HCT116 (cell line): ENCODE results near the gene PSORS1C2. TPM values are rescaled to one million over a fixed set of nuclear protein-coding genes. Genes with fewer than 3 reads are reported as not detected.
A peak's percentile ranks its signal among the peaks of the same experiment; 100 is the strongest.

ENCODE experiments used
- ATAC-seq: fragments of 200-7000 bp; cut with Tn5 transposase; 2 replicates; pipeline ENCODE4 v1.9.1; 2020; ENCODE audit warnings: mild to moderate bottlenecking, moderate library complexity
- BruUV-seq: library from RNA; stranded (reverse); fragments of 400-500 nt; replicated peaks from 2 replicates; lab custom pipeline; 2021; lab: Mats Ljungman, UMichigan
- CTCF ChIA-PET: fragments of 300-600 bp; sonication (Branson Sonifier 250); formaldehyde crosslinking; loops from one replicate; lab custom pipeline; 2021; ENCODE audit warnings: antibody characterized with exemption; lab: Charles Lee
- POLR2A ChIA-PET: fragments of 300-600, 350-600 bp; sonication (Branson Sonifier 250); formaldehyde crosslinking; loops from one replicate; lab custom pipeline; 2021; ENCODE audit warnings: antibody characterized with exemption; lab: Charles Lee
- RAD21 ChIA-PET, 2 experiments: fragments of 300-600 bp; sonication (Branson Sonifier 250); formaldehyde crosslinking; loops; one replicate each; lab custom pipeline; 2023; ENCODE audit warnings: low total read pairs in 2 of 2; ENCODE audit not compliant: uncharacterized antibody in 2 of 2, unreplicated experiment in 2 of 2, low non-redundant PET in 1 of 2; lab: Charles Lee
- DNase-seq: peaks from one replicate; pipeline ENCODE4 v3.0.0-alpha.2; 2010; ENCODE audit warnings: low read depth, low spot score
- H2AFZ ChIP-seq: fragments of 200-600 bp; shearing (Covaris generic), sonication (generic); 2 replicates; pipeline ENCODE4 v1.6.1; 2017; ENCODE audit warnings: low read depth, mixed run types, mixed read lengths, antibody characterized with exemption, low read length; ENCODE audit not compliant: poor library complexity, severe bottlenecking
- H3K27ac ChIP-seq: 2 replicates; pipeline ENCODE4 v1.5.1; 2012; ENCODE audit warnings: low read depth, low read length
- H3K27me3 ChIP-seq: fragments of 200-600 bp; sonication (generic); 2 replicates; pipeline ENCODE4 v1.6.1; 2016; ENCODE audit warnings: mixed run types, low read length, mixed read lengths; ENCODE audit not compliant: insufficient read depth
- H3K36me3 ChIP-seq, 2 experiments: fragments of 200-500 bp in 1 of 2; fragments of 200-600 bp in 1 of 2; sonication (Bioruptor generic) in 1 of 2; sonication (generic) in 1 of 2; 2 replicates each; pipeline versions ENCODE4 v1.5.1 to v1.6.1; 2014 to 2016; ENCODE audit warnings: low read length in 2 of 2, inconsistent platforms in 1 of 2, mixed read lengths in 1 of 2, mixed run types in 1 of 2; ENCODE audit not compliant: insufficient read depth in 2 of 2, control insufficient read depth in 1 of 2
- H3K4me1 ChIP-seq, 2 experiments: fragments of 200-600 bp in 1 of 2; sonication (generic) in 1 of 2; 2 replicates each; pipeline versions ENCODE4 v1.5.1 to v1.6.1; 2012 to 2017; ENCODE audit warnings: low read length in 2 of 2, inconsistent platforms in 1 of 2, mild to moderate bottlenecking in 1 of 2, mixed read lengths in 1 of 2, mixed run types in 1 of 2, moderate library complexity in 1 of 2; ENCODE audit not compliant: insufficient read depth in 2 of 2, control insufficient read depth in 1 of 2
- H3K4me2 ChIP-seq: fragments of 200-600 bp; sonication (generic); 2 replicates; pipeline ENCODE4 v1.6.1; 2017; ENCODE audit warnings: mixed run types, low read length, mixed read lengths
- H3K4me3 ChIP-seq, 2 experiments: fragments of 200-600 bp in 1 of 2; sonication (generic) in 1 of 2; replicated peaks in 1 of 2; 2 replicates each; pipeline ENCODE4 v1.5.1; 2011 to 2016; ENCODE audit warnings: low read length in 2 of 2, control low read depth in 1 of 2, low read depth in 1 of 2, mild to moderate bottlenecking in 1 of 2, mixed read lengths in 1 of 2, mixed run types in 1 of 2
- H3K79me2 ChIP-seq: fragments of 200-600 bp; sonication (generic); 2 replicates; pipeline ENCODE4 v1.6.1; 2017; ENCODE audit warnings: mild to moderate bottlenecking, mixed run types, low read length, moderate library complexity, mixed read lengths; ENCODE audit not compliant: insufficient read depth
- H3K9ac ChIP-seq: fragments of 200-600 bp; sonication (generic); 2 replicates; pipeline ENCODE4 v1.6.1; 2016; ENCODE audit warnings: low read length, mixed read lengths
- H3K9me2 ChIP-seq: fragments of 200-600 bp; sonication (generic), shearing (Covaris generic); 2 replicates; pipeline ENCODE4 v1.6.1; 2017; ENCODE audit warnings: mixed run types, mild to moderate bottlenecking, moderate library complexity; ENCODE audit not compliant: insufficient read depth
- H3K9me3 ChIP-seq, 2 experiments: fragments of 200-500 bp in 1 of 2; fragments of 200-600 bp in 1 of 2; sonication (Bioruptor generic) in 1 of 2; sonication (generic) in 1 of 2; 2 replicates each; pipeline ENCODE4 v1.6.1; 2014 to 2017; ENCODE audit warnings: low read length in 2 of 2, mixed read lengths in 2 of 2, inconsistent platforms in 1 of 2, low read depth in 1 of 2, mild to moderate bottlenecking in 1 of 2, mixed run types in 1 of 2, moderate library complexity in 1 of 2; ENCODE audit not compliant: control insufficient read depth in 1 of 2, insufficient read depth in 1 of 2
- H4K20me1 ChIP-seq: fragments of 200-600 bp; sonication (generic), shearing (Covaris generic); 2 replicates; pipeline ENCODE4 v1.6.1; 2017; ENCODE audit warnings: mixed run types, mild to moderate bottlenecking, moderate library complexity; ENCODE audit not compliant: insufficient read depth
- CEBPB ChIP-seq: IDR thresholded peaks from 2 replicates; pipeline ENCODE4 v1.6.1; 2012; ENCODE audit warnings: low read depth
- EGR1 ChIP-seq: IDR thresholded peaks from 2 replicates; pipeline ENCODE4 v1.6.1; 2012; ENCODE audit warnings: low read depth
- EZH2phosphoT487 ChIP-seq: fragments of 200-600 bp; IDR thresholded peaks from 2 replicates; pipeline ENCODE4 v1.6.1; 2018; ENCODE audit warnings: antibody characterized with exemption, borderline replicate concordance
- POLR2A ChIP-seq: IDR thresholded peaks from 2 replicates; pipeline ENCODE4 v1.7.0; 2011; ENCODE audit warnings: borderline replicate concordance; ENCODE audit not compliant: insufficient read depth, insufficient read length; ENCODE audit errors: extremely low read depth
- POLR2AphosphoS5 ChIP-seq: IDR thresholded peaks from 2 replicates; pipeline ENCODE4 v1.6.1; 2011; ENCODE audit warnings: mild to moderate bottlenecking, low read depth, low read length, moderate library complexity
- SIN3A ChIP-seq: IDR thresholded peaks from 2 replicates; pipeline ENCODE4 v1.6.1; 2012; ENCODE audit warnings: low read depth
- SP1 ChIP-seq: IDR thresholded peaks from 2 replicates; pipeline ENCODE4 v1.6.1; 2012; ENCODE audit warnings: low read depth
- TCF7L2 ChIP-seq: IDR thresholded peaks from 2 replicates; pipeline ENCODE4 v1.7.0; 2011; ENCODE audit warnings: borderline replicate concordance, inconsistent platforms; ENCODE audit not compliant: insufficient read depth, insufficient read length; ENCODE audit errors: extremely low read depth
- ZFX ChIP-seq: fragments of 450-650 bp; IDR thresholded peaks from 2 replicates; pipeline ENCODE4 v1.6.1; 2017
- ZNF274 ChIP-seq: fragments of 200-500 bp; sonication (Bioruptor generic); IDR thresholded peaks from 2 replicates; pipeline ENCODE4 v1.6.1; 2014; ENCODE audit warnings: mild to moderate bottlenecking, low read depth, low read length, inconsistent platforms
- intact Hi-C: fragments of 100-400 bp; cut with micrococcal nuclease; formaldehyde crosslinking; loops from 2 replicates; pipeline ENCODE4 v1.10.0; 2022
- total RNA-seq: library from RNA; stranded (reverse); gene quantifications from one replicate; pipeline ENCODE4 v1.2.1, GENCODE V29; 2021; ENCODE audit not compliant: unreplicated experiment

Gene PSORS1C2
- total RNA-seq, 1 experiment from 2014 or later = not detected

DNA sequence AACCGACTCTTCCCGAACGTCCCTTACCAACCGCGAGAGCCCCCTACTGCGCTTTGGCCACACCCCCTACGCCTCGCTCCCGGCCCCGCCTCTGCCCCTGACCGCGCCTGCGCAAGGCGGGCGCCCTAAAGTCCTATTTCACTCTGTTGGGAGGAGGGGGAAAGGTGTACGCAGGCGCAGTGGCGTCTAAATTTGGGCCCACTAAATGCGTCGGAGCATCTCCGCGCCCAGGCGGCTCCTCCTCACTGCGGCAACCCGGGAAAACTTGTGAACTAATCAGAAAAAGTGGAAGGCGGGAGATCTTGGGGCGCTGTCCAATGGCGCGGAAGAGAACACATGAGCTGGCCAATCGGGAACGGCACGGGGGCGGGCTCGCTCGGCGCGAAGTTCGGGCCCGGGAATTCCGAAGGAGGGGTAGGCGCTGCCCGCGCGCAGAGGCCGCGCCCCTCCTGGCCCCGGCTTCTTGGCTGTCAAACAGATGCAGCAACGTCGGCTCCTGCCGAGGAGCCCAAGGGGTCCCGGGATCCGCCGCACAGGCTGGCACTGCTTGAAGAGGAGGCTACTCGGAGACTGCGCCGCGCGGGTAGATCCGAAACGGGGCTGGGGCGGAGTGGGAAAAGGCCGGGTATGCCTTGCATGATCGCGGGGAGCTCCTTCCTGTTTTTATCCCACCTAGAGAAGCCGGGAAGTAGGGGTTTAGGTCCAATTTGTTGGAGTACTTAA, 19.4 kb upstream of the PSORS1C2 start, which contains the start of gene TCF19:
Gene TCF19 (plus strand): TSS at position 450 of the 723 bp plus-strand sequence. CDS start 881 bp downstream, outside the sequence.
- H3K4me2 ChIP-seq = peak within 1 kb of the TSS; percentile 95
- H3K36me3 ChIP-seq = peaks cover 12% of the 10 kb centered on the region in 2 experiments
- peaks cover 9% of the 10 kb centered on the region for H3K79me2 ChIP-seq
- peak within 1 kb of the TSS; percentile 49 for H3K27ac ChIP-seq
- ATAC-seq = peak; percentile 95
- peak within 1 kb of the TSS; percentile 75 for H3K9ac ChIP-seq
- intact Hi-C loops = no loop called here
- no peaks in the 10 kb centered on the region for H3K9me3 ChIP-seq
- POLR2A ChIA-PET = interaction anchor here (1.3 kb wide), 1 partner anchor 43 kb away, joined by 3 read pairs; no protein-coding TSS in a partner anchor
- peaks cover 12 to 20% of the 10 kb centered on the region in 2 experiments for H3K4me1 ChIP-seq
- H3K9me2 ChIP-seq = no peaks in the 10 kb centered on the region
- RAD21 ChIA-PET = no interaction called here
- H2AFZ ChIP-seq = peak within 1 kb of the TSS; percentile 90
- CTCF ChIA-PET = interaction anchor here (1.3 kb wide), 1 partner anchor 209 kb away, joined by 7 read pairs; no protein-coding TSS in a partner anchor
- H3K27me3 ChIP-seq = no peaks in the 10 kb centered on the region
- H4K20me1 ChIP-seq = no peaks in the 10 kb centered on the region
- no TSS peak for BruUV-seq
- H3K4me3 ChIP-seq = peak within 1 kb of the TSS; percentile 88 to 95
- TF ChIP-seq SP1 = peak; percentile 97
- peak; percentile 74 for TF ChIP-seq POLR2AphosphoS5
- TF ChIP-seq EGR1 = peak; percentile 92
- TF ChIP-seq ZFX = peak; percentile 29; the same call in 1 of the 2 replicates
- no peak for TF ChIP-seq ZNF274
- TF ChIP-seq SIN3A = peak; percentile 93
- TF ChIP-seq TCF7L2 = peak; percentile 23
- no peak for TF ChIP-seq CEBPB
- DNase-seq = peak; percentile 98

DNA sequence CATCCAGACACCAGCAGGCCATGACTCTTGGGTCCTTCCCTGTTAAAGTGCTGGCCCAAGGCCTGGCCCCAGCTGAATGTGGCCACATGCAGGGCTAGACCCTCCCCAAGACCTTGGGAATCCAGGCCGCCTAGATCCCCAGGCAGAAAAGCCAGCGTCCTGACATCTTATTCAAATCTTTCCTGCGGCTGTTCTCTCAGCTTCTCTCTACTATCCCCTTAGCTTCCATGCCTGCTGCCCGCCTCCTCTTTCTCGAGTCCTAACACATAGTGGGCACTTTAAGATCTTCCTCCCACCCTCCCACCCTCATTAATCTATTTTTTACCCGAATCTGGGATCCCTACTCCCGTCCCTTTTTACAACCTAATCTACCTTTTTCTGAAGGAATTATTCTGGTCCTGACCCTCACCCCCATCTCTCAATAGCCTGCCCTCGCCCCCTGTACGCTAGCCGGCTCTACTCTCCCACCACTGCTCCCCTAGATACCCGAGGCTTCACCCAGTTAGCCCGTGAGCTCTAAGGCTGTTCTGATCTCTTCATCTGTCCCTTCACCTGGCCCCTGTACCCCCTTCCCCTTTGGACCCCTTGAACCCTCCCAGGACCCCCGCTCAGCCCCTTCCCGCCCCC, 18.8 kb upstream of the PSORS1C2 start, which contains the start of gene CCHCR1:
Gene CCHCR1 (minus strand): TSS at position 290 of the 627 bp plus-strand sequence. CDS start 202 bp downstream, at position 88.
- intact Hi-C loops = no loop called here
- peak; percentile 37 for ATAC-seq
- no TSS peak for BruUV-seq

More for the DNA sequence above, 18.8 kb upstream of the PSORS1C2 start, which contains the start of gene CCHCR1:
- H3K27ac ChIP-seq = peak within 1 kb of the TSS; percentile 49
- H3K9me2 ChIP-seq = no peaks in the 10 kb centered on the region
- no peak for TF ChIP-seq CEBPB
- peak; percentile 24 for TF ChIP-seq POLR2A
- no peak for TF ChIP-seq EZH2phosphoT487
- peak within 1 kb of the TSS; percentile 95 for H3K4me2 ChIP-seq
- H3K9me3 ChIP-seq = no peaks in the 10 kb centered on the region
- H3K36me3 ChIP-seq = peaks cover 7 to 9% of the 10 kb centered on the region in 2 experiments
- peak within 1 kb of the TSS; percentile 88 to 95 for H3K4me3 ChIP-seq
- peaks cover 12 to 18% of the 10 kb centered on the region in 2 experiments for H3K4me1 ChIP-seq
- H3K27me3 ChIP-seq = no peaks in the 10 kb centered on the region
- peaks cover 9% of the 10 kb centered on the region for H3K79me2 ChIP-seq
- POLR2A ChIA-PET = interaction anchor here (1.3 kb wide), 1 partner anchor 42 kb away, joined by 3 read pairs; no protein-coding TSS in a partner anchor
- peak within 1 kb of the TSS; percentile 75 for H3K9ac ChIP-seq
- no peaks in the 10 kb centered on the region for H4K20me1 ChIP-seq
- peak within 1 kb of the TSS; percentile 90 for H2AFZ ChIP-seq
- CTCF ChIA-PET = interaction anchor here (1.3 kb wide), 1 partner anchor 209 kb away, joined by 7 read pairs; no protein-coding TSS in a partner anchor
- no peak for DNase-seq
- RAD21 ChIA-PET = no interaction called here
